Coronary artery (tissue), 2 donors: ENCODE measurements around the gene ZNF736.

Experiments
- DNase-seq: peaks from one replicate; pipeline ENCODE4 v3.0.0-alpha.2; 2017; ENCODE audit warnings: low spot score
- H3K27ac ChIP-seq, 2 donors: fragments of 200-600 bp; sonication (generic); one replicate each; pipeline ENCODE4 v1.5.1; 2016 to 2019
- H3K4me3 ChIP-seq: fragments of 200-600 bp; sonication (generic); 2 replicates; pipeline ENCODE4 v1.5.1; 2016; ENCODE audit warnings: mild to moderate bottlenecking, moderate library complexity
- CTCF ChIP-seq: fragments of 200-600 bp; sonication (generic); IDR thresholded peaks from one replicate; pipeline ENCODE4 v1.5.1; 2019; ENCODE audit warnings: antibody characterized with exemption

The ZNF736 gene

GRCh38 chr7:64359543-64359942 lies 45.8 kb downstream of the ZNF736 start:
- DNase-seq: no peak
- Histone ChIP-seq H3K27ac (no peak overlapping the region), H3K4me3 (no peak overlapping the region)
- TF ChIP-seq CTCF: no peak

GRCh38 chr7:64371116-64371515 lies 57.4 kb downstream of the ZNF736 start:
- DNase-seq: no peak
- no peak overlapping the region for H3K27ac ChIP-seq
- H3K4me3 ChIP-seq: no peak overlapping the region
- no peak for TF ChIP-seq CTCF

- TF ChIP-seq CTCF: no peak
- DNase-seq: no peak
These were observed 59.3 kb downstream of the ZNF736 start for GRCh38 chr7:64373017-64373416.

GRCh38 chr7:64400401-64400800 lies 86.6 kb downstream of the ZNF736 start:
- H3K4me3 ChIP-seq: no peak overlapping the region
- no peak overlapping the region for H3K27ac ChIP-seq
- DNase-seq: no peak
- no peak for TF ChIP-seq CTCF

More at GRCh38 chr7:64373017-64373416, 59.3 kb downstream of the ZNF736 start:
- no peak overlapping the region for H3K27ac ChIP-seq
- no peak overlapping the region for H3K4me3 ChIP-seq
